Loucy (cell line): Measurements from ENCODE around the gene TMPRSS6.

Experiments used
- EZH2phosphoT487 ChIP-seq: fragments of 200-600 bp; IDR thresholded peaks from 2 replicates; pipeline ENCODE4 v1.6.1; 2018; ENCODE audit warnings: antibody characterized with exemption, mild to moderate bottlenecking, moderate library complexity, borderline replicate concordance
- TF ChIP-seq, protein P1 (sequence below): fragments of 200-600 bp; sonication (generic); conservative IDR thresholded peaks from 2 replicates; pipeline ENCODE4 v1.5.1; 2014; ENCODE audit warnings: mild to moderate bottlenecking, antibody characterized with exemption, low read length

DNA sequence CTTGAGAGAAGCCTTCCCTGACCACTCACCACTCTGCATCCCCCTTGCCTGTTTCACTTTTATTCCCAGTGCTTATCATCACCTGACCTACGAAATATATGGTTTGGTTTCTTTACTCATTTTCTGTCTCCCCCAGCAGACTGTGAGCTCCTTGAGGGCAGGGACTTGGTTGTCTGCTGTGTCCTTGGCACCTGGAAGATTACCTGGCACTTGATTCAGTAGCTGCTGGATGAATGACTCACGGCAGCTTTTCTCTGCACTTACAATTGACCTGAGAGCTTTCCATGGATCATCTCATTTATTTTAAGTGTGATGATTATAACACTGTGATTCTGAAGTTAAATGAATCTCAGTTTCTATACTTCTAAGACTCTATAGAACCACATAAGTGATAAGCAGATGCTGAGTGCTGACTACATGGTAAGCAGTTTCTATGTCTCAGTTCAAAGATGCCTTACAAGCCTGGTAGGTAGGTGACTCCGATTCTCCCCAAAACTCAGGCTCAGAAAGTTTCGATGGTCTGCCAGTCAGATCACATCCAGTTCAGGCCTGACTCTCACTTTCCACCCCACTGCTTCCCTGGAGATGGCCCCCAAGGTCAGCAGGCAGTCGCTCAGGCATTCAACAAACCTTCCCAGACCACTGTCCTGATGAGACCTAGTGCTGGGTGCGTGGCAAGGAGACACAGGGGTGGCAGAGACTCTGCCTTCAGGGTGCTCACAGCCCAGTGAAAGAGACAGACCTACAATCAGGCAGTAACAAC lies 28.6 kb upstream of the TMPRSS6 start:
- TF ChIP-seq EZH2phosphoT487, result no peak
- TF ChIP-seq, protein P1, sequence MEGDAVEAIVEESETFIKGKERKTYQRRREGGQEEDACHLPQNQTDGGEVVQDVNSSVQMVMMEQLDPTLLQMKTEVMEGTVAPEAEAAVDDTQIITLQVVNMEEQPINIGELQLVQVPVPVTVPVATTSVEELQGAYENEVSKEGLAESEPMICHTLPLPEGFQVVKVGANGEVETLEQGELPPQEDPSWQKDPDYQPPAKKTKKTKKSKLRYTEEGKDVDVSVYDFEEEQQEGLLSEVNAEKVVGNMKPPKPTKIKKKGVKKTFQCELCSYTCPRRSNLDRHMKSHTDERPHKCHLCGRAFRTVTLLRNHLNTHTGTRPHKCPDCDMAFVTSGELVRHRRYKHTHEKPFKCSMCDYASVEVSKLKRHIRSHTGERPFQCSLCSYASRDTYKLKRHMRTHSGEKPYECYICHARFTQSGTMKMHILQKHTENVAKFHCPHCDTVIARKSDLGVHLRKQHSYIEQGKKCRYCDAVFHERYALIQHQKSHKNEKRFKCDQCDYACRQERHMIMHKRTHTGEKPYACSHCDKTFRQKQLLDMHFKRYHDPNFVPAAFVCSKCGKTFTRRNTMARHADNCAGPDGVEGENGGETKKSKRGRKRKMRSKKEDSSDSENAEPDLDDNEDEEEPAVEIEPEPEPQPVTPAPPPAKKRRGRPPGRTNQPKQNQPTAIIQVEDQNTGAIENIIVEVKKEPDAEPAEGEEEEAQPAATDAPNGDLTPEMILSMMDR, result no peak
